AG09319 (cell line): ENCODE measurements around the gene LSM8.

Experiments used
- DNase-seq: peaks from one replicate; pipeline ENCODE4 v3.0.0-alpha.2; 2010; ENCODE audit warnings: low read depth; ENCODE audit errors: extremely low read depth
- TF ChIP-seq, protein P1 (sequence below): IDR thresholded peaks from 2 replicates; pipeline ENCODE4 v1.5.1; 2011; ENCODE audit warnings: low read depth, mild to moderate bottlenecking, inconsistent platforms, low read length, moderate library complexity

LSM8 gene

DNA sequence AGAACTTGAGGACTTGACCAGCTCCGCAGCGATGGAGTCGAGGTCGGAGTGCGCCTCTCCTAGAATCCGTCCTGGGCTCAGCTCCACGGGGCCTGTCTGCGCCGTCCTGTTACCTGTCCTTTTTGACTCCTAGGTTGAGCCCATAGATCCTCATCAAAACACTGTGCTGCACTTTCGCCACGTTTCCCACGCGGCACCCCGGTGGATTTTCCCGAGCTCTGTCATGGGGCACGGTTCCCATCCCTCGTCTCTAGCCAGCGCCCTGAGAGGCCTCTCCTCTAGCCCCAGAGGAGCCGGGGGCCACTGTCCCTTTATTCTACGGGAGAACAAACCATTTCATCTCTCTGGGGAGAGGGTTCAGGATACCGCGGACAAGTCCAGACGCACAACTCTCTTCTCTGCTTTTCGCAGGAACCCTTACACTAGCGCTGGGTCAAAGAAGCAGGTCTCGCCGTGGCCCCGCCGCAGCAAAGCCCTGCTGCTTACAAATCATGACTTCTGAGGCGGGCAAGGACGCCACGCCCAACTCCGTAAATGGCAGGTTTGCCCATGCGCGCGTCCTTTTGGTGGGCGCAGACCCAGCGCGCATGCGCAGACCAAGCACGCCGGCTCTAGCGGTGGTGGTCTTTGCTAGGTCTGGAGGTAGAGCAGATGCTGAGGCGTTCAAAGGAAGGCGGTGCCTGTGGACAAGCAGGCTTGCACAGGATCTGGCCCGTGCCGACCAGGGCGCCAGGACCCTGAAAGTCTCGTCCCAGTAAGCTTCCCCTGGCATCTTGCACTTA, 30.3 kb downstream of the LSM8 start:
- TF ChIP-seq, protein P1, sequence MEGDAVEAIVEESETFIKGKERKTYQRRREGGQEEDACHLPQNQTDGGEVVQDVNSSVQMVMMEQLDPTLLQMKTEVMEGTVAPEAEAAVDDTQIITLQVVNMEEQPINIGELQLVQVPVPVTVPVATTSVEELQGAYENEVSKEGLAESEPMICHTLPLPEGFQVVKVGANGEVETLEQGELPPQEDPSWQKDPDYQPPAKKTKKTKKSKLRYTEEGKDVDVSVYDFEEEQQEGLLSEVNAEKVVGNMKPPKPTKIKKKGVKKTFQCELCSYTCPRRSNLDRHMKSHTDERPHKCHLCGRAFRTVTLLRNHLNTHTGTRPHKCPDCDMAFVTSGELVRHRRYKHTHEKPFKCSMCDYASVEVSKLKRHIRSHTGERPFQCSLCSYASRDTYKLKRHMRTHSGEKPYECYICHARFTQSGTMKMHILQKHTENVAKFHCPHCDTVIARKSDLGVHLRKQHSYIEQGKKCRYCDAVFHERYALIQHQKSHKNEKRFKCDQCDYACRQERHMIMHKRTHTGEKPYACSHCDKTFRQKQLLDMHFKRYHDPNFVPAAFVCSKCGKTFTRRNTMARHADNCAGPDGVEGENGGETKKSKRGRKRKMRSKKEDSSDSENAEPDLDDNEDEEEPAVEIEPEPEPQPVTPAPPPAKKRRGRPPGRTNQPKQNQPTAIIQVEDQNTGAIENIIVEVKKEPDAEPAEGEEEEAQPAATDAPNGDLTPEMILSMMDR = no peak
- DNase-seq = peak; percentile 29

DNA sequence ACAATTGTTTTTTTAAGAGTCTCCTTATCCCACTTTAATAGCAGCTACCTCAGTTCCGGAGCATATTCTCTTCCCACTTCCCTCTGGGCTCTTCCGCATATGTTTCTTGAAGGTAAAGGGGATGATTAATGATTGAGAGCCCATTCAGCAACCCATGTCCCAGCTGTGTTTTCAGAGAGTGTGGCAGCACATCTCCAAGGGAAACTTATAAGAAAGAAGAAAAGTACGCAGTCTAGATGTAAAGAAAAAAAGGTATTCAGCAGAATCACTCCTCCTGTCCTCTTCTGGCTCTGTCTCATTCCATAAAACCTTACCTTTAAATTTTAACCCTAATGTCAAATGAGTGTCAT, 30.8 kb downstream of the LSM8 start:
- TF ChIP-seq, protein P1 = no peak

DNA sequence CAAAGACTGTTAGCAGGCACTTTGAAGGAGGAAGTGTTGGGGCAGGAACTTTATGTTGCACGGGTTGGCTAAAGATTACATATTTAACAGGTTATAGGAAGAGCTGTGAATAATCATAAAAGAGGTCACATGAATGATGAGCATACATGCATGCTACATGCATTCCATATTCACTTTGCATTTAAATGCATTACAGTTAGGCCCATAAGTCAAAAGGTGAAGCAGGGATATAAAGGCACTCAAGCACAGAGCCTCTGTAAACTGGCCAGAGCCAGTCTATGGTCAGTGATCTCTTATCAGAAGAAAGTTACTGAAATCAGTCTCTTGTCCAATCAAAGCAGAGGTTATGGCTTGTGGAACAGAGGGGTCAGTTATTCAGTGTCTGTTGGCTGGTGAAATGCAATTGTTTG, 33.3 kb downstream of the LSM8 start:
- no peak for DNase-seq
- TF ChIP-seq, protein P1 = no peak

More for the DNA sequence above, 30.8 kb downstream of the LSM8 start:
- no peak for DNase-seq

DNA sequence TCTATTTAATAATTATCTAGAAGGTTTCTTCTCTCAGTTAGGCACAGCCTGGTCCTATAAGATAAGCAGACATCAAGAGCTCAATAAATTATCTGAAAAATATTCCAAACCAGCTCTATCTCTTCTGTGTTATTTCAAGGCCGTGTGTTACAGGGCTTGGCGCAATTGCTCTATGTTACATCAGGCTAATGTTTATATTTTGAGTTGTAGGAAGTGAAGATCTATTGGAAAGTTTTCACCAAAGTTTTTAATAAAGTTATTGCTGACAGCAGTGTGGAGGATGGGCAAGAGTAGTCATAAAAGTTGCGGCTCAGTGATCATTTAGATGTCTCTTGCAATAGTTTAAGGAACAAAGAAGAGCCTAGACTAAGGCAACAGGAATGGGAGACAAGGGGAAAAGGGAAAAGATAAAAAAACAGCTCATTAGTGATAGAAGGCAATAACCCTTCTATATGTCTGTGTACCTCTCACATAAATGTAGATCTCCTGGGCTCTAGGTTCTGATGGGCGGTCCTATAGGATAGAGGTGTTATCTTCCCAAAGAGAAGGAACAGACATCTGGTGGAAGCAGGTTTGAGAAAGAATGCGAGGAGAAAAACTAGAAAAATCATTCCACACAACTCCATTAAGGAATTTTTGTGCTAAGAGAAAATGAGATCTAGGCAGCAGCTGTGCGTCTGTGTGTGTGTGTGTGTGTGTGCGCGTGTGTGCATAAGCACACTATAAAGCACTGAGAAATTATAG, 34.6 kb downstream of the LSM8 start:
- no peak for DNase-seq
- TF ChIP-seq, protein P1 = no peak

DNA sequence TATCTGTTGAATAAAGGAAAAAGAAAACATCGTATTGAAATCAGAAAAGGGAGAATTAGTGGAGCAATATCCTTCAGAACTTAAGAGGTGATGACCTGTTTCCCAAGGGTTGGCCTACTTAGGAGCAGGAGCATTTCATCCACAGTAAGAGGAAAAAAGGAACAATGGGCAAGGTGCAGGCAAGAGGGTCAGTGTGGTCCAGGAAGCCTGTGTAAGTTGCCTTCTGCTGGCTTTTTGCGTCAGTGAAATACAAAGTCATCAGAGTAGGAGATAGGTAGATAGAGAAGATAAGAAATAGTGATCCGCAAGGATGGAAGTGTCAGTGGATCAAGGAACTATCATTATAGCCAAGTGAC, 35.2 kb downstream of the LSM8 start:
- TF ChIP-seq, protein P1 = no peak
- no peak for DNase-seq

DNA sequence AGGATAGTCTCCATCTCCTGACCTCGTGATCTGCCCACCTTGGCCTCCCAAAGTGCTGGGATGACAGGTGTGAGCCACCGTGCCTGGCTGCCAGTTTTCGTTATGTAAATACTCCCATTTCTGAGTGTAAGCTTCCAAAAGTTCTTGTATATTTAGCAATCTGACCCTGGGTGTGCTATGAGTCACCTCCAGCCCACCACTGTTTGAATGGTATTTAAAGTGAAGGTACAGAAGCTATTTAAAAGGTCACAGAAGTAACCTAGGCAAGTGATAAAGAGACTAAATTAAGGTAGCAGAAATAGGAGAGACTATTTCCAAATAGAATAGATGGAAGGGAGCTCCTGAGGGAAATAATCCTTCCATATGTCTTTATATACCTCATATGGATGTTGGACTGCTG, 36.6 kb downstream of the LSM8 start:
- TF ChIP-seq, protein P1 = no peak
- no peak for DNase-seq

DNA sequence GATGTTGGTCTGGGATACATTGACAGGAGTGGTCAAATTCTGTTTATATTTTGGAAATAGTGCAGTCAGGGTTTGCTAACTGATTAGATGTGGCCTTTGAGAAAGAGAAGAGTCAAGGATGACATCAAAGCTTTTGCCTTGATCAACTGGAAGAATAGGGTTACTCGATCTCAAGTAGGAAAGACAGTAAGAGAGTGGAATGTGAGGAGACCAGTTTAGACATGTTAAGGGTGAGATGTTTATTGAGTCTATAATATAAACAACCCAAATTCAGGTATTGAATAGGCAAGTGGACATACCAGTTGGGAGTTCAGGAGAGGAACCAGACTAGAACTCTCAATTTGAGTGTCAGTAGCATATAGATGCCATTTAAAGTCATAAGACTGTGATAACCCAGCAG, 38.6 kb downstream of the LSM8 start:
- DNase-seq = no peak
- TF ChIP-seq, protein P1 = no peak
